ENCODE results near the gene DDRGK1.

The DDRGK1 gene

GRCh38 chr20:3237011-3237957, 32.8 kb upstream of the DDRGK1 start:
- in situ Hi-C loops (cut with MboI; ENCODE audit: low pct_unique_long_range_greater_than_20kb, low sequenced_read_pairs): no loop called here
- DNase-seq: no peak

- in situ Hi-C loops (cut with MboI; ENCODE audit: low pct_unique_long_range_greater_than_20kb, low sequenced_read_pairs): no loop called here
- no peak for DNase-seq
Measured at GRCh38 chr20:3235666-3236324, 31.3 kb upstream of the DDRGK1 start.

- in situ Hi-C loops (cut with MboI; ENCODE audit: low pct_unique_long_range_greater_than_20kb, low sequenced_read_pairs): no loop called here
- DNase-seq: no peak
Measured at GRCh38 chr20:3233991-3234498, 29.6 kb upstream of the DDRGK1 start.

- in situ Hi-C loops (cut with MboI; ENCODE audit: low pct_unique_long_range_greater_than_20kb, low sequenced_read_pairs): no loop called here
- no peak for DNase-seq
Measured at GRCh38 chr20:3233131-3233990, 28.9 kb upstream of the DDRGK1 start.

- DNase-seq: no peak
- in situ Hi-C loops (cut with MboI; ENCODE audit: low pct_unique_long_range_greater_than_20kb, low sequenced_read_pairs): no loop called here
Measured at GRCh38 chr20:3231889-3232588, 27.6 kb upstream of the DDRGK1 start.

- in situ Hi-C loops (cut with MboI; ENCODE audit: low pct_unique_long_range_greater_than_20kb, low sequenced_read_pairs): no loop called here
- no peak for DNase-seq
Measured at GRCh38 chr20:3231116-3231515, 26.6 kb upstream of the DDRGK1 start.

- in situ Hi-C loops (cut with MboI; ENCODE audit: low pct_unique_long_range_greater_than_20kb, low sequenced_read_pairs): no loop called here
- DNase-seq: no peak
Measured at GRCh38 chr20:3229798-3230197, 25.3 kb upstream of the DDRGK1 start.

- in situ Hi-C loops (cut with MboI; ENCODE audit: low pct_unique_long_range_greater_than_20kb, low sequenced_read_pairs): no loop called here
- no peak for DNase-seq
Measured at GRCh38 chr20:3229158-3229557, 24.7 kb upstream of the DDRGK1 start.

- DNase-seq: no peak
- in situ Hi-C loops (cut with MboI; ENCODE audit: low pct_unique_long_range_greater_than_20kb, low sequenced_read_pairs): no loop called here
Measured at GRCh38 chr20:3228750-3229032, 24.2 kb upstream of the DDRGK1 start.

- no peak for DNase-seq
- in situ Hi-C loops (cut with MboI; ENCODE audit: low pct_unique_long_range_greater_than_20kb, low sequenced_read_pairs): no loop called here
Measured at GRCh38 chr20:3227936-3228749, 23.7 kb upstream of the DDRGK1 start.

- in situ Hi-C loops (cut with MboI; ENCODE audit: low pct_unique_long_range_greater_than_20kb, low sequenced_read_pairs): no loop called here
- DNase-seq: no peak
Measured at GRCh38 chr20:3227506-3227905, 23.0 kb upstream of the DDRGK1 start.

GRCh38 chr20:3226864-3227263, 22.4 kb upstream of the DDRGK1 start:
- in situ Hi-C loops (cut with MboI; ENCODE audit: low pct_unique_long_range_greater_than_20kb, low sequenced_read_pairs): no loop called here
- no peak for DNase-seq

GRCh38 chr20:3226093-3226492, 21.6 kb upstream of the DDRGK1 start:
- DNase-seq: no peak
- in situ Hi-C loops (cut with MboI; ENCODE audit: low pct_unique_long_range_greater_than_20kb, low sequenced_read_pairs): no loop called here

- in situ Hi-C loops (cut with MboI; ENCODE audit: low pct_unique_long_range_greater_than_20kb, low sequenced_read_pairs): no loop called here
- DNase-seq: no peak
Measured at GRCh38 chr20:3224681-3225421, 20.4 kb upstream of the DDRGK1 start.

- in situ Hi-C loops (cut with MboI; ENCODE audit: low pct_unique_long_range_greater_than_20kb, low sequenced_read_pairs): no loop called here
- DNase-seq: no peak
Measured at GRCh38 chr20:3223994-3224680, 19.7 kb upstream of the DDRGK1 start.

GRCh38 chr20:3223651-3223993, 19.1 kb upstream of the DDRGK1 start:
- no peak for DNase-seq
- in situ Hi-C loops (cut with MboI; ENCODE audit: low pct_unique_long_range_greater_than_20kb, low sequenced_read_pairs): no loop called here
